Measurements from ENCODE around the gene MIX23. TPM values are rescaled to one million over a fixed set of nuclear protein-coding genes. Genes with fewer than 3 reads are reported as not detected.

The MIX23 gene
- total RNA-seq = 15.9 and 22.4 TPM in 2 replicates

DNA sequence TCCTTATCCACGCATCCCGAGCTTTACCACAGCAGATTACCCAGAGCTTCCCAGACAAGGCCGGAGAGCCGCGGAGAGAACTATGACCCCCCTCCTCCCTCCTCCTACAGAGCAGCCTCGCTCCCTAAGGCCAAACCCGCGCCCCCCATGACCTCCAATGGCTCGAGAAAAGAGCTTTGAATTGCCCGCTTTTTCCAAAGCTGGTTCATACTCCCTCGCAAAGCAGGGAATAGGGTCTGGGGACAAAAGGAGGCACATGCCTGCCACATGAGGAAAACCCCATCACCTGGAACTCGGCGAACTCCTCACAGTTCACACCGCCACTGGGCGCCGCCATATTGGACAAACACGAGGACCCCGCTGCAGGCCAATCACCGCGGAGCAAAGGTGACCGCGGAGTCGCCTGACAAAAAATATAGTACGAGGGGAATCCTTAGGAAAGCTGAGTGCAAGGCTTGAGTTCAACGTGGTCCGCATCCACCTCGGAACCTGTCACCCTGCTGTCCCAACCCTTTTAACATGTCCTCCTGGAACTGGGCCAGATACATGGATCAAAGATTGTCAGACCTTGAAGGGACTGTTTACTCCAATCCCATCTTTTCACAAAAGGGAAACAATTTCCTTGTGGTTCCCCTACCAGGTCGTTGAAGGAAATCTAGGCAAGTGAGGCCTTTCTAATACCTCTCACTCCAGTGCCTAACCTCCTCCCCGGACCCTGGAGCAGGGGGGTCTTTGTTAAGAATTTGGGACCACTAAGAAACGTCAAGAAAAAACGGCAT is at the start of gene MIX23:
Gene MIX23 (minus strand): TSS at position 344 of the 779 bp plus-strand sequence. CDS start 7 bp downstream, at position 337.

DNA sequence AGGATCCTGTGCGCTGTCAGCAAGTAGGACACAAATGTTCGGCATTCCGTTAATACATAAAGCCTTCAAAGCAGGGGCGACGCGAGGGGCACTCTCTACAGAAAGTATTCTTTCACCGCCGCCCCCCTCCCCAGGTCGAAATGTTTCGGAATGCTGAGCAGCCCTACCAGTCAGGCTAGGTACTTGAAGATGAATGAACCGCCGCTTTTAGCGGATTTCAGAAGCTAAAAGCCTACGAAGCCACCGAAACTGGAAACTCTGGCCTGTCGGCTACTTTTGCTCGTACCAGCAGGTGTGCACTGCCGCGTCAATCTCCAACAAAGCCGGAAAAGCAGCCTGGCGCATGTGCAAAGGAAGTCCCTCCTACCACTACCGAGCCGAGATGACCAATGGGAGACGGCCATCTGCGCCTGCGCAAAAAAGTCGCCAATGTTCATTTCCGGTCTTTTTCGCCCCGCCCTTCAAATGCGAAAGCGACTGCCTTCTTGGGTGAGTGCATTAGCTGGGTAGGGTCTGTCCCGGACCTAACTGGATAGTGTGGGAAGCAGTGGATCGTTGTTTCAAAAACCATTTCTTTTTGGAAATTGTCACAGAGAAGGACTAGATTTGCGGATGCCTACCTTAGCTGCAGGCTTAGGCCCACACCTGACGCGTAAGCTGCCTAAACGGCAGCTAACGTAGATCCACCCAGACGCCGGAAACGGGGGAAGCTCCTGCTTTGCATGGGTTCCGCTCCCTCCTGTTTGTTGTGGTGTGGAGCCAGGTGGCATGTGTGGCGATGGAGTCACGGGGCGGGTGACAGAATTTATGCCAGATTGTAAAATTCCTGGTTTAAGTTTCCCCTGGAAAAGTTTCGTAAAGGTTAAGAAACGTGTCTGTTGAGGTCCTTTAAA is 33.0 kb upstream of the MIX23 start, which contains the start of gene WDR5B:
Gene WDR5B (minus strand): TSS at position 301 of the 893 bp plus-strand sequence. CDS start 534 bp downstream, outside the sequence.

GRCh38 chr3:122383771-122384697 is 1.0 kb upstream of the MIX23 start, which contains the start of gene FAM162A:
Gene FAM162A (plus strand): TSS chr3:122384182. CDS start chr3:122384266, 84 bp downstream.

GRCh38 chr3:122324871-122325323 is 58.1 kb downstream of the MIX23 start, which contains the start of gene CSTA:
Gene CSTA (plus strand): TSS chr3:122325248. CDS start chr3:122325293, 45 bp downstream.

Other genes with a start within 250 kb of the MIX23 start
- not detected in 2 replicates for gene CASR, start 199.6 kb downstream of the MIX23 start, total RNA-seq
- gene CSTA, start 58.0 kb downstream of the MIX23 start, total RNA-seq = 6.2 and 14.4 TPM in 2 replicates
- gene FAM162A, start 951 bp upstream of the MIX23 start, total RNA-seq = 23.0 and 34.0 TPM in 2 replicates
- gene WDR5B, start 32.8 kb upstream of the MIX23 start, total RNA-seq = 3.4 and 4.7 TPM in 2 replicates
- 16.3 and 18.7 TPM in 2 replicates for gene KPNA1, start 131.7 kb upstream of the MIX23 start, total RNA-seq
- gene PARP9, start 181.1 kb upstream of the MIX23 start, total RNA-seq = 8.9 and 14.6 TPM in 2 replicates
- gene DTX3L, start 181.1 kb upstream of the MIX23 start, total RNA-seq = 10.9 and 14.6 TPM in 2 replicates
- gene PARP15, start 194.4 kb upstream of the MIX23 start, total RNA-seq = not detected in 2 replicates

All from pericardium fibroblast (primary cell).